IMR-90 (cell line): Measurements from ENCODE around the gene CKAP2L. TPM values are rescaled to one million over a fixed set of nuclear protein-coding genes. Genes with fewer than 3 reads are reported as not detected.
A peak's percentile ranks its signal among the peaks of the same experiment; 100 is the strongest.

Source experiments
- ATAC-seq: fragments of 200-7000 bp; cut with Tn5 transposase; 2 replicates; pipeline ENCODE4 v1.9.1; 2020; ENCODE audit warnings: low read depth, mild to moderate bottlenecking, moderate library complexity
- BruUV-seq: library from RNA; stranded (reverse); fragments of 400-500 nt; replicated peaks from 2 replicates; lab custom pipeline; 2021; lab: Mats Ljungman, UMichigan
- CTCF ChIA-PET: fragments of 300-600 bp; formaldehyde crosslinking; extraction: SDS; loops from one replicate; lab custom pipeline; 2021; ENCODE audit warnings: antibody characterized with exemption; lab: Yijun Ruan, JAX
- POLR2A ChIA-PET: fragments of 300-600 bp; sonication (Branson Sonifier 250); formaldehyde crosslinking; loops from one replicate; lab custom pipeline; 2022; ENCODE audit warnings: antibody characterized with exemption; ENCODE audit not compliant: unreplicated experiment; lab: Charles Lee
- DNase-seq: peaks from one replicate; pipeline ENCODE4 v3.0.0; 2013
- H2AFZ ChIP-seq: replicated peaks from 2 replicates; pipeline ENCODE3; 2013; ENCODE audit warnings: low read length, mild to moderate bottlenecking; ENCODE audit not compliant: poor library complexity
- H2AK5ac ChIP-seq: 2 replicates; pipeline ENCODE4 v1.6.1; 2013; ENCODE audit warnings: low read depth, low read length, inconsistent platforms
- H2AK9ac ChIP-seq: replicated peaks from 2 replicates; pipeline ENCODE3; 2013; ENCODE audit warnings: mild to moderate bottlenecking, low read depth, low read length, moderate library complexity; ENCODE audit not compliant: poor library complexity
- H2BK120ac ChIP-seq: 2 replicates; pipeline ENCODE4 v1.6.1; 2013; ENCODE audit warnings: low read depth, low read length, inconsistent platforms
- H2BK15ac ChIP-seq: 3 replicates; pipeline ENCODE4 v1.6.1; 2013; ENCODE audit warnings: low read depth, low read length, inconsistent platforms
- H2BK20ac ChIP-seq: 2 replicates; pipeline ENCODE4 v1.6.1; 2013; ENCODE audit warnings: low read depth, mild to moderate bottlenecking, inconsistent platforms, low read length, moderate library complexity
- H2BK5ac ChIP-seq: 2 replicates; pipeline ENCODE4 v1.6.1; 2013; ENCODE audit warnings: mild to moderate bottlenecking, low read depth, low read length, inconsistent platforms; ENCODE audit not compliant: poor library complexity, severe bottlenecking
- H3K14ac ChIP-seq: replicated peaks from 2 replicates; pipeline ENCODE4 v1.6.1; 2013; ENCODE audit warnings: low read depth, low read length, inconsistent platforms
- H3K18ac ChIP-seq: 2 replicates; pipeline ENCODE4 v1.6.1; 2013; ENCODE audit warnings: low read depth, low read length, control low read depth
- H3K23ac ChIP-seq: 2 replicates; pipeline ENCODE4 v1.6.1; 2013; ENCODE audit warnings: low read depth, low read length, inconsistent platforms
- H3K27ac ChIP-seq: 2 replicates; pipeline ENCODE4 v1.5.1; 2013; ENCODE audit warnings: mild to moderate bottlenecking, control low read depth, low read length; ENCODE audit not compliant: insufficient read depth
- H3K27me3 ChIP-seq: 2 replicates; pipeline ENCODE4 v1.6.1; 2013; ENCODE audit warnings: low read length; ENCODE audit not compliant: control insufficient read depth, insufficient read depth
- H3K36me3 ChIP-seq: 2 replicates; pipeline ENCODE4 v1.6.1; 2013; ENCODE audit warnings: low read length, mixed read lengths; ENCODE audit not compliant: control insufficient read depth, insufficient read depth
- H3K4ac ChIP-seq: 2 replicates; pipeline ENCODE4 v1.6.1; 2013; ENCODE audit warnings: low read depth, low read length, inconsistent platforms
- H3K4me1 ChIP-seq: 2 replicates; pipeline ENCODE4 v1.6.1; 2013; ENCODE audit warnings: low read length, mixed read lengths; ENCODE audit not compliant: control insufficient read depth, insufficient read depth
- H3K4me2 ChIP-seq: 2 replicates; pipeline ENCODE4 v1.6.1; 2013; ENCODE audit warnings: low read depth, mild to moderate bottlenecking, control low read depth, low read length, moderate library complexity
- H3K4me3 ChIP-seq: 2 replicates; pipeline ENCODE4 v1.5.1; 2013; ENCODE audit warnings: low read depth, mild to moderate bottlenecking, control low read depth, low read length, moderate library complexity; ENCODE audit not compliant: insufficient read depth
- H3K56ac ChIP-seq: 2 replicates; pipeline ENCODE4 v1.6.1; 2013; ENCODE audit warnings: low read length, inconsistent platforms; ENCODE audit not compliant: insufficient read depth; ENCODE audit errors: extremely low read depth
- H3K79me1 ChIP-seq, 2 experiments: 2 replicates each; pipeline ENCODE4 v1.6.1; 2013; ENCODE audit warnings: low read length in 2 of 2, inconsistent platforms in 1 of 2, low read depth in 1 of 2
- H3K9ac ChIP-seq: 2 replicates; pipeline ENCODE4 v1.6.1; 2013; ENCODE audit warnings: low read depth, low read length, control low read depth
- H3K9me1 ChIP-seq: 2 replicates; pipeline ENCODE4 v1.6.1; 2013; ENCODE audit warnings: low read length, inconsistent platforms; ENCODE audit not compliant: insufficient read depth
- H3K9me3 ChIP-seq: 2 replicates; pipeline ENCODE4 v1.6.1; 2013; ENCODE audit warnings: low read length; ENCODE audit not compliant: control insufficient read depth, insufficient read depth
- H4K20me1 ChIP-seq: 2 replicates; pipeline ENCODE4 v1.6.1; 2013; ENCODE audit warnings: low read length, inconsistent platforms; ENCODE audit not compliant: insufficient read depth
- H4K5ac ChIP-seq: 2 replicates; pipeline ENCODE4 v1.6.1; 2013; ENCODE audit warnings: mild to moderate bottlenecking, low read depth, low read length, control low read depth
- H4K8ac ChIP-seq, 2 experiments: 2 replicates each; pipeline ENCODE4 v1.6.1; 2013; ENCODE audit warnings: low read depth in 2 of 2, low read length in 2 of 2, control low read depth in 1 of 2, inconsistent platforms in 1 of 2
- H4K91ac ChIP-seq: 2 replicates; pipeline ENCODE4 v1.6.1; 2013; ENCODE audit warnings: low read depth, low read length, inconsistent platforms; ENCODE audit not compliant: insufficient read depth
- BHLHE40 ChIP-seq: fragments of 150-350 bp; IDR thresholded peaks from 2 replicates; pipeline ENCODE4 v1.6.1; 2016; ENCODE audit warnings: mild to moderate bottlenecking, low read depth, low read length
- CHD1 ChIP-seq: IDR thresholded peaks from 2 replicates; pipeline ENCODE4 v1.6.1; 2012; ENCODE audit warnings: low read depth, low read length, improper control_type of control experiment
- ELK1 ChIP-seq: fragments of 150-350 bp; IDR thresholded peaks from 2 replicates; pipeline ENCODE4 v1.6.1; 2016; ENCODE audit warnings: low read depth, mild to moderate bottlenecking, low read length, moderate library complexity, borderline replicate concordance
- FOS ChIP-seq: fragments of 150-350 bp; IDR thresholded peaks from 2 replicates; pipeline ENCODE4 v1.6.1; 2016; ENCODE audit warnings: low read depth, low read length
- MAFK ChIP-seq: IDR thresholded peaks from 2 replicates; pipeline ENCODE4 v1.6.1; 2012; ENCODE audit warnings: low read depth, low read length, improper control_type of control experiment
- MAZ ChIP-seq: IDR thresholded peaks from 2 replicates; pipeline ENCODE4 v1.6.1; 2012; ENCODE audit warnings: low read depth, mild to moderate bottlenecking, low read length, improper control_type of control experiment, moderate library complexity, borderline replicate concordance
- MXI1 ChIP-seq: IDR thresholded peaks from 2 replicates; pipeline ENCODE4 v1.6.1; 2012; ENCODE audit warnings: low read depth, mild to moderate bottlenecking, low read length, moderate library complexity, borderline replicate concordance
- NFE2L2 ChIP-seq: fragments of 150-350 bp; IDR thresholded peaks from 2 replicates; pipeline ENCODE4 v1.6.1; 2016; ENCODE audit warnings: low read depth, mild to moderate bottlenecking, low read length
- POLR2A ChIP-seq: IDR thresholded peaks from 2 replicates; pipeline ENCODE4 v1.6.1; 2012; ENCODE audit warnings: mild to moderate bottlenecking, low read depth, low read length
- RAD21 ChIP-seq: IDR thresholded peaks from 2 replicates; pipeline ENCODE4 v1.6.1; 2012; ENCODE audit warnings: low read length, improper control_type of control experiment
- RCOR1 ChIP-seq: IDR thresholded peaks from 2 replicates; pipeline ENCODE4 v1.6.1; 2012; ENCODE audit warnings: mild to moderate bottlenecking, low read length, improper control_type of control experiment; ENCODE audit not compliant: insufficient replicate concordance
- RFX5 ChIP-seq: IDR thresholded peaks from 2 replicates; pipeline ENCODE4 v1.8.0; 2012; ENCODE audit warnings: low read depth, mild to moderate bottlenecking, low read length, moderate library complexity
- WGBS, 2 experiments: methylation state at CpG; one replicate each; pipeline versions ENCODE4 v1.1.5 to v1.1.7; 2013; ENCODE audit warnings: missing lambda C conversion rate in 2 of 2; ENCODE audit not compliant: insufficient read length in 1 of 2; ENCODE audit errors: extremely low coverage in 2 of 2; 5-methylcytosine and 5-hydroxymethylcytosine counted together
- dilution Hi-C: fragments of 300-500 bp; cut with HindIII; formaldehyde crosslinking; loops from one replicate; pipeline ENCODE4 v1.14.3; 2018; ENCODE audit warnings: low sequenced_read_pairs; ENCODE audit not compliant: unreplicated experiment
- in situ Hi-C: fragments of 300-500 bp; cut with MboI; formaldehyde crosslinking; loops from 3 replicates; pipeline ENCODE4 v1.14.3; 2019; ENCODE audit warnings: low sequenced_read_pairs, inconsistent platforms, mixed read lengths
- intact Hi-C: fragments of 100-400 bp; cut with micrococcal nuclease; formaldehyde crosslinking; loops from 2 replicates; pipeline ENCODE4 v1.10.0; 2022
- polyA plus RNA-seq, 3 experiments: library from polyadenylated mRNA; depleted of rRNA; stranded (reverse); fragments of >200 nt; gene quantifications; 2 replicates each; pipeline ENCODE4 v1.2.3, GENCODE V29; 2012; ENCODE audit warnings: low replicate concordance in 1 of 3
- total RNA-seq: library from RNA; depleted of rRNA; stranded (reverse); fragments of >200 nt; gene quantifications from 2 replicates; pipeline ENCODE4 v1.2.3, GENCODE V29; 2012
- TF ChIP-seq, protein P1 (sequence below): conservative IDR thresholded peaks from 2 replicates; pipeline ENCODE4 v1.5.1; 2012; ENCODE audit warnings: mild to moderate bottlenecking, low read depth, low read length, improper control_type of control experiment

CKAP2L gene
- total and polyA plus RNA-seq, 2 of the 4 experiments (the other 2 are of a cell fraction) = 6.4 to 9.9 TPM

GRCh38 chr2:112754564-112754963 is 9.8 kb downstream of the CKAP2L start:
- Histone ChIP-seq H3K4me2 (no peak overlapping the region), H3K36me3 (peaks cover 2% of the 10 kb centered on the region; the same call in 1 of the 2 replicates), H2AK9ac (no peak overlapping the region), H3K23ac (no peak overlapping the region; the same call in 1 of the 2 replicates), H3K9me3 (no peaks in the 10 kb centered on the region), H4K8ac (no peak overlapping the region; a peak in 1 of 4 replicates), H3K4ac (no peak overlapping the region), H2BK120ac (peak overlapping the region; percentile 9; the same call in 1 of the 2 replicates), H2AFZ (no peak overlapping the region), H2BK5ac (no peak overlapping the region), H4K20me1 (no peaks in the 10 kb centered on the region), H2BK20ac (no peak overlapping the region), H3K27me3 (no peaks in the 10 kb centered on the region), H4K5ac (no peak overlapping the region), H2BK15ac (no peak overlapping the region), H3K18ac (no peak overlapping the region), H3K56ac (no peak overlapping the region), H2AK5ac (no peak overlapping the region), H3K9ac (no peak overlapping the region), H3K9me1 (peaks cover 6% of the 10 kb centered on the region), H3K4me3 (no peak overlapping the region), H3K4me1 (peaks cover 12% of the 10 kb centered on the region), H3K79me1 (peaks cover 57 to 69% of the 10 kb centered on the region in 2 experiments), H3K27ac (no peak overlapping the region), H4K91ac (no peak overlapping the region), H3K14ac (no peak overlapping the region)
- ATAC-seq = no peak
- intact Hi-C loops = no loop called here
- in situ Hi-C loops = loop anchor here (5.0 to 10.0 kb wide), 2 partner anchors 120 to 193 kb away; no protein-coding TSS in a partner anchor
- POLR2A ChIA-PET = no interaction called here
- no peak for TF ChIP-seq MAZ
- no peak for TF ChIP-seq POLR2A
- TF ChIP-seq RCOR1 = no peak
- TF ChIP-seq MAFK = no peak
- TF ChIP-seq CHD1 = no peak
- no peak for TF ChIP-seq RFX5
- TF ChIP-seq MXI1 = no peak
- TF ChIP-seq BHLHE40 = no peak
- TF ChIP-seq, protein P1, sequence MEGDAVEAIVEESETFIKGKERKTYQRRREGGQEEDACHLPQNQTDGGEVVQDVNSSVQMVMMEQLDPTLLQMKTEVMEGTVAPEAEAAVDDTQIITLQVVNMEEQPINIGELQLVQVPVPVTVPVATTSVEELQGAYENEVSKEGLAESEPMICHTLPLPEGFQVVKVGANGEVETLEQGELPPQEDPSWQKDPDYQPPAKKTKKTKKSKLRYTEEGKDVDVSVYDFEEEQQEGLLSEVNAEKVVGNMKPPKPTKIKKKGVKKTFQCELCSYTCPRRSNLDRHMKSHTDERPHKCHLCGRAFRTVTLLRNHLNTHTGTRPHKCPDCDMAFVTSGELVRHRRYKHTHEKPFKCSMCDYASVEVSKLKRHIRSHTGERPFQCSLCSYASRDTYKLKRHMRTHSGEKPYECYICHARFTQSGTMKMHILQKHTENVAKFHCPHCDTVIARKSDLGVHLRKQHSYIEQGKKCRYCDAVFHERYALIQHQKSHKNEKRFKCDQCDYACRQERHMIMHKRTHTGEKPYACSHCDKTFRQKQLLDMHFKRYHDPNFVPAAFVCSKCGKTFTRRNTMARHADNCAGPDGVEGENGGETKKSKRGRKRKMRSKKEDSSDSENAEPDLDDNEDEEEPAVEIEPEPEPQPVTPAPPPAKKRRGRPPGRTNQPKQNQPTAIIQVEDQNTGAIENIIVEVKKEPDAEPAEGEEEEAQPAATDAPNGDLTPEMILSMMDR = no peak
- TF ChIP-seq ELK1 = no peak
- no peak for TF ChIP-seq FOS
- TF ChIP-seq RAD21 = no peak
- no peak for TF ChIP-seq NFE2L2
- WGBS, 2 experiments = 100% methylated on average over 1 of the region's 1 CpG; no CpG with 5 or more reads in 1 of the 2 experiments
- dilution Hi-C loops = no loop called here
- no peak for DNase-seq
- CTCF ChIA-PET = interaction anchor here (3.6 kb wide), 1 partner anchor 188 kb away, joined by 27 read pairs; no protein-coding TSS in a partner anchor
- no TSS peak for BruUV-seq
